Caco-2 (cell line): ENCODE measurements around the gene ABCC4. TPM values are rescaled to one million over a fixed set of nuclear protein-coding genes. Genes with fewer than 3 reads are reported as not detected.

Source experiments
- BruUV-seq: library from RNA; stranded (reverse); fragments of 400-500 nt; replicated peaks from 2 replicates; lab custom pipeline; 2021; lab: Mats Ljungman, UMichigan
- CTCF ChIA-PET: fragments of 300-600 bp; sonication (Branson Sonifier 250); formaldehyde crosslinking; loops from one replicate; lab custom pipeline; 2022; ENCODE audit warnings: antibody characterized with exemption; lab: Charles Lee
- POLR2A ChIA-PET: fragments of 300-600 bp; sonication (Branson Sonifier 250); formaldehyde crosslinking; loops from one replicate; lab custom pipeline; 2022; ENCODE audit warnings: antibody characterized with exemption; lab: Charles Lee
- DNase-seq, 2 experiments: peaks; one replicate each; pipeline versions ENCODE4 v3.0.0 to v3.0.0-alpha.2; 2020 to 2022
- H3K27me3 ChIP-seq: replicated peaks from 2 replicates; pipeline ENCODE4 v1.6.0; 2011; ENCODE audit warnings: low read length; ENCODE audit not compliant: control insufficient read depth, insufficient read depth
- H3K36me3 ChIP-seq: 2 replicates; pipeline ENCODE4 v1.5.1; 2011; ENCODE audit warnings: low read length; ENCODE audit not compliant: control insufficient read depth, insufficient read depth
- H3K4me1 ChIP-seq: fragments of 250-450 bp; sonication (Bioruptor Pico); 2 replicates; pipeline ENCODE4 v1.5.1; 2020; ENCODE audit warnings: mild to moderate bottlenecking
- H3K4me3 ChIP-seq: 2 replicates; pipeline ENCODE4 v1.5.1; 2011; ENCODE audit warnings: low read depth, mild to moderate bottlenecking, control low read depth, low read length
- H3K9me3 ChIP-seq: fragments of 250-450 bp; sonication (Bioruptor Pico); 2 replicates; pipeline ENCODE4 v1.5.1; 2020; ENCODE audit warnings: mild to moderate bottlenecking, moderate library complexity
- H3K27ac Mint-ChIP-seq: one replicate; pipeline ENCODE4 v1.8.0; 2022; ENCODE audit warnings: mixed read lengths; ENCODE audit not compliant: unreplicated experiment
- H3K27me3 Mint-ChIP-seq: one replicate; pipeline ENCODE4 v1.8.0; 2022; ENCODE audit warnings: mixed read lengths; ENCODE audit not compliant: insufficient read depth, unreplicated experiment
- H3K36me3 Mint-ChIP-seq: one replicate; pipeline ENCODE4 v1.8.0; 2022; ENCODE audit warnings: mild to moderate bottlenecking, mixed read lengths; ENCODE audit not compliant: insufficient read depth, unreplicated experiment
- H3K4me1 Mint-ChIP-seq: one replicate; pipeline ENCODE4 v1.8.0; 2022; ENCODE audit warnings: low read depth, mixed read lengths; ENCODE audit not compliant: unreplicated experiment
- H3K4me3 Mint-ChIP-seq: one replicate; pipeline ENCODE4 v1.8.0; 2022; ENCODE audit warnings: mild to moderate bottlenecking, moderate library complexity, mixed read lengths; ENCODE audit not compliant: unreplicated experiment
- H3K9me3 Mint-ChIP-seq: one replicate; pipeline ENCODE4 v1.8.0; 2022; ENCODE audit warnings: mixed read lengths; ENCODE audit not compliant: unreplicated experiment
- CTCF ChIP-seq, 2 experiments: fragments of 200-600 bp in 1 of 2; IDR thresholded peaks; 1 replicate in 1 of 2; 2 replicates in 1 of 2; pipeline versions ENCODE4 v1.5.1 to v1.8.0; 2011 to 2022; ENCODE audit warnings: antibody characterized with exemption in 1 of 2, control low read depth in 1 of 2, inconsistent platforms in 1 of 2, low read depth in 1 of 2, low read length in 1 of 2, mild to moderate bottlenecking in 1 of 2, moderate library complexity in 1 of 2; ENCODE audit not compliant: insufficient read depth in 1 of 2, severe bottlenecking in 1 of 2, unreplicated experiment in 1 of 2
- intact Hi-C: fragments of 100-400 bp; cut with micrococcal nuclease; formaldehyde crosslinking; loops from one replicate; pipeline ENCODE4 v1.10.0; 2022; ENCODE audit not compliant: unreplicated experiment
- total RNA-seq: library from RNA; stranded (reverse); gene quantifications from 2 replicates; pipeline ENCODE4 v1.2.3, GENCODE V29; 2022

Gene ABCC4
- total RNA-seq, 1 experiment from 2014 or later, result 51.9 TPM

DNA sequence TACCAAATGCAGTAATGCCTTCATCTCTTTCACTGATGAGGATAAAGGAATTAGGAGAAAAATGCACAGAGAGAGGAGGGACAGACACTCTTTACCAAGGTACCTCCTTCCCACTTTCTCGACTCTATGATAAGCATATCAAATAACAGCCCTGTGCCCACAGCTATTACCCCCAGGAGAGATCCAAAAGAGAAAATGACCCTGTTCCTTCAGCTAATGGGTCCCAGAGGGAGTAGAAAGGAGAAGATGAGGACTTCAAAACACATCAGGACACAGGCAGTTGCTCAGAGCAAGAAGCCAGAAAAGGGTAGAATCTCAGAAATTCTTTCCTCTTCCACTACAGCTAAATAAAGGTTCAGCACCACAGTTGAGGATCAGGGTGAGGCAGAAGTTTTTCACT, 80.6 kb downstream of the ABCC4 start:
- intact Hi-C loops, result no loop called here
- H3K27me3 ChIP-seq, result no peaks in the 10 kb centered on the region
- no peak for TF ChIP-seq CTCF (IDR thresholded peaks at IDR 0.05; ENCODE audit: insufficient read depth in 1 of 2, low read depth in 1 of 2, low read length in 1 of 2, severe bottlenecking in 1 of 2, unreplicated experiment in 1 of 2)
- Mint-ChIP-seq H3K36me3 (peaks cover 58% of the 10 kb centered on the region), H3K9me3 (no peaks in the 10 kb centered on the region), H3K4me3 (no peak overlapping the region), H3K27ac (no peak overlapping the region), H3K27me3 (no peaks in the 10 kb centered on the region), H3K4me1 (peaks cover 9% of the 10 kb centered on the region)
- H3K9me3 ChIP-seq, result no peaks in the 10 kb centered on the region
- DNase-seq, result no peak
- no peaks in the 10 kb centered on the region for H3K4me1 ChIP-seq
- no peaks in the 10 kb centered on the region; the same call in 1 of the 2 replicates for H3K36me3 ChIP-seq
- no TSS peak for BruUV-seq
- no peak overlapping the region for H3K4me3 ChIP-seq
- ChIA-PET POLR2A (no interaction called here), CTCF (no interaction called here)

DNA sequence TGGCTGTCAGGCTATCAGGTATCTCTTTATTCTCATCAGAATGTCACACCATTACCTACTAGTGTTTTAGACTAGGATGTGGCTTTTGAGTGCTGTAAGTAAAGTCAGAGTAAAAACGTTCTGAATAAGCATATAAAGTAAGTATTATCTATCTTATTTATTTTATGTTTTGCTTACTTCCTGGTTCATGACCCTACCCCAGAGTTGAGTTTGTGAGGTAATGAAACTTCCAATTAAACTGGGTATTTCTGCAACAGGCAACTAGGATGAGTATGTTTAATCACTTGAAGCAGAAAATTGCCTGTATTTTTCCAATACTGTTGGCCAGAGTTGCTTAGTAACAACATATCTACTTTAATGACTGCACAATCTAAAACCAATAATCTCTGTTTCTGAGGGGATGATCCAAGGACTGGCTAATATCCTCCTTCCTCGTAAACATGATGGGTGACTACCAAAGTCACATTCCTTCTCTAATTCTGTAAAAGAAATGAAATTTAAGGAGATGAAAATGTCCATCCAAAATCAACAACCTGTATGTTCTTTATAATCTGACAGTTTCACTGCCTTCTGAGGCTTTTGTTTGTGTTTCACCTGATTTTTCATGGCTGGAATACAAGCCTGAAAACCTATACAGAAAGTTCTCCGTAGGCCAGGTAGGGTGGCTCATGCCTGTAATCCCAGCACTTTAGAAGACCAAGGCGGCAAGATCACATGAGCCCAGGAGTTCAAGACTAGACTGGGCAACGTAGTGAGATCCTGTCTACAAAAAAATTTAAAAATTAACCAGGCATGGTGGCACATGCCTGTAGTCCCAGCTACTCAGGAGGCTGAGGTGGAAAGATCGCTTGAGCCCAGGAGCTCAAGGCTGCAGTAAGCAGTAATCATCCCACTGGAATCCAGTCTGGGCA, 83.1 kb downstream of the ABCC4 start:
- Mint-ChIP-seq H3K27me3 (no peaks in the 10 kb centered on the region), H3K4me3 (no peak overlapping the region), H3K36me3 (peaks cover 54% of the 10 kb centered on the region), H3K4me1 (peaks cover 9% of the 10 kb centered on the region), H3K27ac (no peak overlapping the region), H3K9me3 (no peaks in the 10 kb centered on the region)
- POLR2A ChIA-PET, result no interaction called here
- no TSS peak for BruUV-seq
- Histone ChIP-seq H3K4me3 (no peak overlapping the region), H3K9me3 (no peaks in the 10 kb centered on the region), H3K4me1 (no peaks in the 10 kb centered on the region), H3K27me3 (no peaks in the 10 kb centered on the region), H3K36me3 (no peaks in the 10 kb centered on the region; the same call in 1 of the 2 replicates)
- CTCF ChIA-PET, result no interaction called here
- intact Hi-C loops, result no loop called here
- TF ChIP-seq CTCF (IDR thresholded peaks at IDR 0.05; ENCODE audit: insufficient read depth in 1 of 2, low read depth in 1 of 2, low read length in 1 of 2, severe bottlenecking in 1 of 2, unreplicated experiment in 1 of 2), result no peak
- DNase-seq, result no peak

DNA sequence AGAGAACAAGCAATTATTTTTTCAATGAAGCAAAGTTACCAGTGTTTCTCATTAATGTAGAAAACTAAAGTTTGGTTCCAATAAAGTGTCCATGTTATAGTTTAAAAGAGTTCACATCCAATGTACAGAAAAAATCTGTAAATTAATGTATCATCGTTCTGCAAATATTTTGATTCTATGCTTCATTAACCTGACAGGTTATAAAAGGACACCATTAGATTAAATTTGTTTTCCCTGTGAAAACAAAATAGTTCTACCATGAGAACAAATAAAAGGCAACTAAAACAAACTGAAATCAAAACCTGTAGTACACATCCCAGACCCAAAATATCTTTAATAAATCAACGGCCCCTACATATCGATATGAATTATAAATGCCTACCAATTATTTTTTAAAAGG, 85.1 kb downstream of the ABCC4 start:
- ChIA-PET POLR2A (no interaction called here), CTCF (no interaction called here)
- Histone ChIP-seq H3K36me3 (no peaks in the 10 kb centered on the region; the same call in 1 of the 2 replicates), H3K4me1 (no peaks in the 10 kb centered on the region), H3K9me3 (no peaks in the 10 kb centered on the region), H3K27me3 (no peaks in the 10 kb centered on the region), H3K4me3 (no peak overlapping the region)
- peaks cover 66% of the 10 kb centered on the region for H3K36me3 Mint-ChIP-seq
- no peak overlapping the region for H3K4me3 Mint-ChIP-seq
- H3K27ac Mint-ChIP-seq, result no peak overlapping the region
- no peaks in the 10 kb centered on the region for H3K9me3 Mint-ChIP-seq
- TF ChIP-seq CTCF (IDR thresholded peaks at IDR 0.05; ENCODE audit: insufficient read depth in 1 of 2, low read depth in 1 of 2, low read length in 1 of 2, severe bottlenecking in 1 of 2, unreplicated experiment in 1 of 2), result no peak
- H3K27me3 Mint-ChIP-seq, result no peaks in the 10 kb centered on the region
- H3K4me1 Mint-ChIP-seq, result peaks cover 9% of the 10 kb centered on the region
- intact Hi-C loops, result no loop called here
- no TSS peak for BruUV-seq
- DNase-seq, result no peak
